Measurements from ENCODE around the gene CRYBG2.

- no peak for TF ChIP-seq CTCF (IDR thresholded peaks at IDR 0.05)
- TF ChIP-seq SIN3A (IDR thresholded peaks at IDR 0.05; ENCODE audit: borderline replicate concordance, insufficient read depth, low read depth, low read length), result no peak
- TF ChIP-seq POLR2AphosphoS5 (IDR thresholded peaks at IDR 0.05; ENCODE audit: low read depth, low read length), result no peak
- no peak for TF ChIP-seq REST (IDR thresholded peaks at IDR 0.05; ENCODE audit: insufficient read depth in 1 of 2, low read depth in 2 of 2, low read length in 1 of 2)
Observed at GRCh38 chr1:26376050-26376449, 22.1 kb upstream of the CRYBG2 start.

Measured in Panc1 (cell line).